HCT116 (cell line): ENCODE results near the gene EEA1. TPM values are rescaled to one million over a fixed set of nuclear protein-coding genes. Genes with fewer than 3 reads are reported as not detected.

ENCODE experiments used
- ATF3 ChIP-seq: IDR thresholded peaks from 2 replicates; pipeline ENCODE4 v1.6.1; 2012
- CBX3 ChIP-seq: IDR thresholded peaks from 2 replicates; pipeline ENCODE4 v1.6.1; 2012; ENCODE audit warnings: low read depth
- CTCF ChIP-seq, 3 experiments: fragments of 200-600 bp in 1 of 3; sonication (generic) in 1 of 3; IDR thresholded peaks in 2 of 3; conservative IDR thresholded peaks in 1 of 3; 2 replicates each; pipeline ENCODE4 v1.5.1; 2012 to 2017; ENCODE audit warnings: low read depth in 2 of 3, low read length in 2 of 3, antibody characterized with exemption in 1 of 3, borderline replicate concordance in 1 of 3, control low read depth in 1 of 3, mild to moderate bottlenecking in 1 of 3, mixed read lengths in 1 of 3, mixed run types in 1 of 3, moderate library complexity in 1 of 3; ENCODE audit not compliant: insufficient read depth in 1 of 3
- EGR1 ChIP-seq: IDR thresholded peaks from 2 replicates; pipeline ENCODE4 v1.6.1; 2012; ENCODE audit warnings: low read depth
- ELF1 ChIP-seq: IDR thresholded peaks from 2 replicates; pipeline ENCODE4 v1.6.1; 2012; ENCODE audit warnings: low read depth, borderline replicate concordance
- EZH2 ChIP-seq: fragments of 200-600 bp; sonication (generic); IDR thresholded peaks from 2 replicates; pipeline ENCODE4 v1.6.1; 2017; ENCODE audit warnings: antibody characterized with exemption, mixed run types
- JUND ChIP-seq: IDR thresholded peaks from 2 replicates; pipeline ENCODE4 v1.6.1; 2012
- MAX ChIP-seq: IDR thresholded peaks from 2 replicates; pipeline ENCODE4 v1.6.1; 2012
- POLR2A ChIP-seq: IDR thresholded peaks from 2 replicates; pipeline ENCODE4 v1.7.0; 2011; ENCODE audit warnings: borderline replicate concordance; ENCODE audit not compliant: insufficient read depth, insufficient read length; ENCODE audit errors: extremely low read depth
- POLR2AphosphoS5 ChIP-seq: IDR thresholded peaks from 2 replicates; pipeline ENCODE4 v1.6.1; 2011; ENCODE audit warnings: mild to moderate bottlenecking, low read depth, low read length, moderate library complexity
- SIN3A ChIP-seq: IDR thresholded peaks from 2 replicates; pipeline ENCODE4 v1.6.1; 2012; ENCODE audit warnings: low read depth
- SP1 ChIP-seq: IDR thresholded peaks from 2 replicates; pipeline ENCODE4 v1.6.1; 2012; ENCODE audit warnings: low read depth
- TCF7L2 ChIP-seq: IDR thresholded peaks from 2 replicates; pipeline ENCODE4 v1.7.0; 2011; ENCODE audit warnings: borderline replicate concordance, inconsistent platforms; ENCODE audit not compliant: insufficient read depth, insufficient read length; ENCODE audit errors: extremely low read depth
- ZFX ChIP-seq: fragments of 450-650 bp; IDR thresholded peaks from 2 replicates; pipeline ENCODE4 v1.6.1; 2017
- ZNF274 ChIP-seq: fragments of 200-500 bp; sonication (Bioruptor generic); IDR thresholded peaks from 2 replicates; pipeline ENCODE4 v1.6.1; 2014; ENCODE audit warnings: mild to moderate bottlenecking, low read depth, low read length, inconsistent platforms
- total RNA-seq: library from RNA; stranded (reverse); gene quantifications from one replicate; pipeline ENCODE4 v1.2.1, GENCODE V29; 2021; ENCODE audit not compliant: unreplicated experiment

EEA1 gene
- total RNA-seq, 1 experiment from 2014 or later, result 13.8 TPM

- no peak for TF ChIP-seq CTCF (IDR thresholded peaks at IDR 0.05 in 2 of 3, conservative IDR thresholded peaks at IDR 0.05 in 1 of 3; ENCODE audit: borderline replicate concordance in 1 of 3, insufficient read depth in 1 of 3, low read depth in 2 of 3, low read length in 2 of 3)
- TF ChIP-seq JUND, result no peak
- no peak for TF ChIP-seq ELF1
- TF ChIP-seq MAX, result no peak
- TF ChIP-seq ZNF274, result no peak
- no peak for TF ChIP-seq POLR2A
- no peak for TF ChIP-seq POLR2AphosphoS5
- no peak for TF ChIP-seq EZH2
- no peak for TF ChIP-seq CBX3
- TF ChIP-seq ATF3, result no peak
- TF ChIP-seq EGR1, result no peak
- no peak for TF ChIP-seq SP1
- TF ChIP-seq SIN3A, result no peak
- no peak for TF ChIP-seq TCF7L2
- TF ChIP-seq ZFX, result no peak
Measured at GRCh38 chr12:92756898-92757596, 172.0 kb downstream of the EEA1 start (continued).
